HepG2 (cell line): Measurements from ENCODE around the gene A1CF.

Source experiments
- ATF6 ChIP-seq: sonication (generic); formaldehyde crosslinking; conservative IDR thresholded peaks from 2 replicates; pipeline ENCODE4 v1.4.0; 2020; ENCODE audit warnings: missing genetic modification reagents
- MTF1 ChIP-seq: sonication (generic); formaldehyde crosslinking; IDR thresholded peaks from 2 replicates; pipeline ENCODE4 v1.5.0; 2020; ENCODE audit warnings: missing genetic modification reagents
- TBL1XR1 ChIP-seq: fragments of 150-350 bp; IDR thresholded peaks from 2 replicates; pipeline ENCODE4 v1.6.1; 2014; ENCODE audit warnings: borderline replicate concordance, low read length; ENCODE audit not compliant: partially characterized antibody
- U2AF1 ChIP-seq: fragments of 200-400 bp; formaldehyde crosslinking; optimal IDR thresholded peaks from 2 replicates; pipeline ENCODE3; 2017; ENCODE audit warnings: mild to moderate bottlenecking, low read depth, low read length
- ZBTB33 ChIP-seq: sonication (generic); formaldehyde crosslinking; IDR thresholded peaks from 2 replicates; pipeline ENCODE4 v1.4.0; 2020; ENCODE audit warnings: missing genetic modification reagents
- ZNF205 ChIP-seq: IDR thresholded peaks from 2 replicates; pipeline ENCODE4 v1.6.1; 2018; ENCODE audit warnings: missing biosample characterization, missing genetic modification reagents

DNA sequence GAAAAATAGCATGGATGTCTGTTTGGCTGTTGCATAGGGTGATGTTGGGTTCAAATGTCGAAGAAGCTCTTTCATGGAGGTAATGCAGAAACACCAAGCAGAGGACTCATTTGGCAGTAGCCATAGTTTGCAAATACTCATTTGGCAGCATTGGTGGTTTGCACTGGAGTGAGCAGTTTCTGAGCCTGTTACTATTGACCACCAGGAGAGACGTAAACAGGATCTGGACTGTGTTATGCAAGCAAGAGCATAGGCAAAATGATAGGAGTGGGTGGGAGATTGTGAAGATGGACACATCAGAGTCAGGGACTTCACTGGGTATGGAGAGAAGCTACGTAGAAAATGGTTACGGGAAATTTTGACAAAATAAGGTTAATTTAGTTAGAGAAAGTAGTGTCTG is 22.9 kb upstream of the A1CF start:
- TF ChIP-seq ZBTB33 (CRISPR knock-in tag), result no peak
- TF ChIP-seq MTF1, result no peak
- no peak for TF ChIP-seq ATF6 (CRISPR knock-in tag)
- no peak for TF ChIP-seq ZNF205 (CRISPR knock-in tag)
- TF ChIP-seq U2AF1, result no peak
- no peak for TF ChIP-seq TBL1XR1
